PC-9 (cell line): ENCODE measurements around the gene MAN2A1. TPM values are rescaled to one million over a fixed set of nuclear protein-coding genes. Genes with fewer than 3 reads are reported as not detected.

Experiments used
- BruUV-seq: library from RNA; stranded (reverse); fragments of 400-500 nt; replicated peaks from 2 replicates; lab custom pipeline; 2021; lab: Mats Ljungman, UMichigan
- CTCF ChIA-PET: fragments of 300-600 bp; sonication (Branson Sonifier 250); formaldehyde crosslinking; loops from one replicate; lab custom pipeline; 2022; ENCODE audit warnings: antibody characterized with exemption; lab: Charles Lee
- POLR2A ChIA-PET: fragments of 300-600 bp; sonication (Branson Sonifier 250); formaldehyde crosslinking; loops from one replicate; lab custom pipeline; 2022; ENCODE audit warnings: antibody characterized with exemption; ENCODE audit not compliant: unreplicated experiment; lab: Charles Lee
- DNase-seq, 2 experiments: peaks; one replicate each; pipeline versions ENCODE4 v3.0.0 to v3.0.0-alpha.2; 2015 to 2022; ENCODE audit warnings: mixed read lengths in 1 of 2
- H2AFZ ChIP-seq: fragments of 200-600 bp; sonication (generic); 2 replicates; pipeline ENCODE4 v1.8.1; 2017; ENCODE audit warnings: antibody characterized with exemption
- H3F3A ChIP-seq: fragments of 200-600 bp; sonication (generic); 2 replicates; pipeline ENCODE4 v1.8.1; 2017; ENCODE audit warnings: antibody characterized with exemption, mild to moderate bottlenecking, low read depth; ENCODE audit not compliant: insufficient read depth
- H3K27ac ChIP-seq: fragments of 200-600 bp; sonication (generic); 2 replicates; pipeline ENCODE4 v1.6.1; 2016; ENCODE audit warnings: mixed run types
- H3K27me3 ChIP-seq: fragments of 200-600 bp; sonication (generic); 2 replicates; pipeline ENCODE4 v1.6.1; 2016; ENCODE audit warnings: low read depth, mixed run types; ENCODE audit not compliant: insufficient read depth
- H3K36me3 ChIP-seq: fragments of 200-600 bp; sonication (generic); 2 replicates; pipeline ENCODE4 v1.6.1; 2016; ENCODE audit warnings: low read depth, mixed run types
- H3K4me1 ChIP-seq: fragments of 200-600 bp; sonication (generic); replicated peaks from 2 replicates; pipeline ENCODE4 v1.6.1; 2016; ENCODE audit warnings: mixed run types; ENCODE audit not compliant: insufficient read depth
- H3K4me2 ChIP-seq: fragments of 200-600 bp; sonication (generic); 2 replicates; pipeline ENCODE4 v1.6.1; 2017; ENCODE audit warnings: mixed run types
- H3K4me3 ChIP-seq: fragments of 200-600 bp; sonication (generic); 2 replicates; pipeline ENCODE4 v1.6.1; 2016; ENCODE audit warnings: mixed run types
- H3K79me2 ChIP-seq: fragments of 200-600 bp; sonication (generic); 2 replicates; pipeline ENCODE4 v1.6.1; 2017; ENCODE audit warnings: low read depth, mixed run types
- H3K9me2 ChIP-seq: fragments of 200-600 bp; sonication (generic); 2 replicates; pipeline ENCODE4 v1.8.1; 2017; ENCODE audit warnings: mild to moderate bottlenecking; ENCODE audit not compliant: insufficient read depth
- H3K9me3 ChIP-seq: fragments of 200-600 bp; sonication (generic); 2 replicates; pipeline ENCODE4 v1.8.1; 2016; ENCODE audit warnings: low read depth; ENCODE audit not compliant: insufficient read depth
- H4K20me1 ChIP-seq: fragments of 200-600 bp; sonication (generic); 2 replicates; pipeline ENCODE4 v1.8.1; 2017; ENCODE audit not compliant: insufficient read depth
- CTCF ChIP-seq: fragments of 200-600 bp; sonication (generic); conservative IDR thresholded peaks from 2 replicates; pipeline ENCODE4 v1.6.1; 2017; ENCODE audit warnings: mixed run types, antibody characterized with exemption, mild to moderate bottlenecking, moderate library complexity
- EZH2 ChIP-seq: fragments of 200-600 bp; sonication (generic); IDR thresholded peaks from 2 replicates; pipeline ENCODE4 v1.8.0; 2017; ENCODE audit warnings: antibody characterized with exemption, low read depth
- intact Hi-C: fragments of 100-400 bp; cut with micrococcal nuclease; formaldehyde crosslinking; loops from one replicate; pipeline ENCODE4 v1.10.0; 2022; ENCODE audit not compliant: unreplicated experiment
- total RNA-seq: library from RNA; stranded (reverse); gene quantifications from 2 replicates; pipeline ENCODE4 v1.2.3, GENCODE V29; 2021

The MAN2A1 gene
- total RNA-seq, 1 experiment from 2014 or later: 27.3 TPM

GRCh38 chr5:109882546-109882945, 192.8 kb downstream of the MAN2A1 start:
- Histone ChIP-seq H3K79me2 (no peaks in the 10 kb centered on the region), H4K20me1 (no peaks in the 10 kb centered on the region), H3K36me3 (no peaks in the 10 kb centered on the region), H3K27me3 (no peaks in the 10 kb centered on the region), H3K4me2 (no peak overlapping the region), H3K9me3 (no peaks in the 10 kb centered on the region), H2AFZ (no peak overlapping the region), H3K4me3 (no peak overlapping the region), H3K4me1 (peaks cover 8% of the 10 kb centered on the region), H3F3A (peaks cover 3% of the 10 kb centered on the region; the same call in 1 of the 2 replicates), H3K27ac (no peak overlapping the region), H3K9me2 (no peaks in the 10 kb centered on the region)
- DNase-seq: no peak
- ChIA-PET POLR2A (no interaction called here), CTCF (no interaction called here)
- no TSS peak for BruUV-seq
- TF ChIP-seq CTCF: no peak
- TF ChIP-seq EZH2: no peak
- intact Hi-C loops: no loop called here

- ChIA-PET POLR2A (no interaction called here), CTCF (no interaction called here)
- Histone ChIP-seq H3K27me3 (no peaks in the 10 kb centered on the region), H3F3A (no peaks in the 10 kb centered on the region), H3K9me2 (no peaks in the 10 kb centered on the region), H3K27ac (no peak overlapping the region), H4K20me1 (no peaks in the 10 kb centered on the region), H3K4me3 (no peak overlapping the region), H2AFZ (no peak overlapping the region), H3K36me3 (no peaks in the 10 kb centered on the region), H3K4me2 (no peak overlapping the region), H3K4me1 (no peaks in the 10 kb centered on the region), H3K79me2 (no peaks in the 10 kb centered on the region), H3K9me3 (no peaks in the 10 kb centered on the region)
- intact Hi-C loops: no loop called here
- no peak for DNase-seq
- TF ChIP-seq CTCF (no peak), EZH2 (no peak)
- BruUV-seq: no TSS peak
These were observed 194.9 kb downstream of the MAN2A1 start for GRCh38 chr5:109884676-109885075.

- intact Hi-C loops: no loop called here
- BruUV-seq: no TSS peak
- H3F3A ChIP-seq: no peaks in the 10 kb centered on the region
- H3K9me2 ChIP-seq: no peaks in the 10 kb centered on the region
- ChIA-PET POLR2A (no interaction called here), CTCF (no interaction called here)
- H3K4me3 ChIP-seq: no peak overlapping the region
- H2AFZ ChIP-seq: no peak overlapping the region
- H3K36me3 ChIP-seq: no peaks in the 10 kb centered on the region
- H3K9me3 ChIP-seq: no peaks in the 10 kb centered on the region
- H4K20me1 ChIP-seq: no peaks in the 10 kb centered on the region
- no peak for DNase-seq
- no peak overlapping the region for H3K4me2 ChIP-seq
- H3K27me3 ChIP-seq: no peaks in the 10 kb centered on the region
- no peaks in the 10 kb centered on the region for H3K4me1 ChIP-seq
- no peaks in the 10 kb centered on the region for H3K79me2 ChIP-seq
- TF ChIP-seq EZH2: no peak
- TF ChIP-seq CTCF: no peak
- H3K27ac ChIP-seq: no peak overlapping the region
These were observed 195.5 kb downstream of the MAN2A1 start for GRCh38 chr5:109885205-109885604.
